Tibial nerve (tissue), 4 donors: ENCODE results near the gene NCK1.

Experiments
- EP300 ChIP-seq, 2 donors: sonication (generic); formaldehyde crosslinking; IDR thresholded peaks; one replicate each; pipeline ENCODE4 v1.6.1; 2017; ENCODE audit warnings: antibody characterized with exemption in 2 of 2, mild to moderate bottlenecking in 1 of 2
- POLR2A ChIP-seq, 2 donors: fragments of 450-650 bp; IDR thresholded peaks; one replicate each; pipeline ENCODE4 v1.6.1; 2017; ENCODE audit warnings: antibody characterized with exemption in 2 of 2, mild to moderate bottlenecking in 2 of 2, moderate library complexity in 2 of 2
- TF ChIP-seq, protein P1 (sequence below), 5 experiments: fragments of 200-600 bp in 3 of 5; fragments of 450-650 bp in 2 of 5; sonication (generic) in 3 of 5; IDR thresholded peaks; one replicate each; pipeline ENCODE4 v1.5.1; 2016 to 2019; ENCODE audit warnings: antibody characterized with exemption in 5 of 5, mild to moderate bottlenecking in 3 of 5, moderate library complexity in 2 of 5

DNA sequence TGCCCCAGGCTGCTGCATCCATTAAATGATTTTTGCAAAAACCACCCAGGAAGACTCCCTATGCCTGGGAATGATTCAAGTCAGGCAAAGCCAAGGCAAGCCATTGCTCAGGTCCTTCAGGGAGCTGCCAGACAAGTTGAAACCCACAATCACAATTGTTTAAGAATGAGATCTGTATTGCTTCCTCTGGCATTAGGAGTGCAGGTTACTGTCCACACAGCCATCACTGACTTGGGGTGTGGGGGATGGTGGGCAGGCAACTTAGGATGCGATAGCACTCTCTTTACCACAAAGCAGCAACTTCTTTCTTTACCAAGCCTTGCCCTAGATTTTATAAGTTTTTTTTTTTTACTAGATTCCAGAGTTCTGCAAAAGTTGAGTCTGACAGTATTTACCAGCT is 80.8 kb downstream of the NCK1 start:
- TF ChIP-seq POLR2A (IDR thresholded peaks at IDR 0.05) (no peak), EP300 (IDR thresholded peaks at IDR 0.05) (no peak)
- TF ChIP-seq, protein P1, sequence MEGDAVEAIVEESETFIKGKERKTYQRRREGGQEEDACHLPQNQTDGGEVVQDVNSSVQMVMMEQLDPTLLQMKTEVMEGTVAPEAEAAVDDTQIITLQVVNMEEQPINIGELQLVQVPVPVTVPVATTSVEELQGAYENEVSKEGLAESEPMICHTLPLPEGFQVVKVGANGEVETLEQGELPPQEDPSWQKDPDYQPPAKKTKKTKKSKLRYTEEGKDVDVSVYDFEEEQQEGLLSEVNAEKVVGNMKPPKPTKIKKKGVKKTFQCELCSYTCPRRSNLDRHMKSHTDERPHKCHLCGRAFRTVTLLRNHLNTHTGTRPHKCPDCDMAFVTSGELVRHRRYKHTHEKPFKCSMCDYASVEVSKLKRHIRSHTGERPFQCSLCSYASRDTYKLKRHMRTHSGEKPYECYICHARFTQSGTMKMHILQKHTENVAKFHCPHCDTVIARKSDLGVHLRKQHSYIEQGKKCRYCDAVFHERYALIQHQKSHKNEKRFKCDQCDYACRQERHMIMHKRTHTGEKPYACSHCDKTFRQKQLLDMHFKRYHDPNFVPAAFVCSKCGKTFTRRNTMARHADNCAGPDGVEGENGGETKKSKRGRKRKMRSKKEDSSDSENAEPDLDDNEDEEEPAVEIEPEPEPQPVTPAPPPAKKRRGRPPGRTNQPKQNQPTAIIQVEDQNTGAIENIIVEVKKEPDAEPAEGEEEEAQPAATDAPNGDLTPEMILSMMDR (IDR thresholded peaks at IDR 0.05): no peak
